Thymus (tissue), 11 donors: ENCODE data around the gene WDR7. TPM values are rescaled to one million over a fixed set of nuclear protein-coding genes. Genes with fewer than 3 reads are reported as not detected.

Experiments used
- DNase-seq, 9 donors: peaks; one replicate each; pipeline ENCODE4 v3.0.0-alpha.2; 2013; ENCODE audit warnings: low spot score in 9 of 9, low read depth in 6 of 9, missing footprints in 1 of 9
- H3K27ac ChIP-seq, 2 donors: one replicate each; pipeline ENCODE4 v1.5.1; 2013; ENCODE audit warnings: control low read depth in 1 of 2, low read depth in 1 of 2, low read length in 1 of 2, mild to moderate bottlenecking in 1 of 2, moderate library complexity in 1 of 2
- H3K27me3 ChIP-seq, 2 donors: one replicate each; pipeline ENCODE4 v1.5.1; 2013; ENCODE audit warnings: low read length in 1 of 2; ENCODE audit not compliant: control insufficient read depth in 2 of 2, insufficient read depth in 1 of 2
- H3K36me3 ChIP-seq, 2 donors: one replicate each; pipeline ENCODE4 v1.5.1; 2013; ENCODE audit warnings: low read length in 1 of 2, mild to moderate bottlenecking in 1 of 2, moderate library complexity in 1 of 2; ENCODE audit not compliant: control insufficient read depth in 2 of 2, insufficient read depth in 2 of 2
- H3K4me1 ChIP-seq, 2 donors: one replicate each; pipeline ENCODE4 v1.5.1; 2013; ENCODE audit warnings: low read length in 2 of 2; ENCODE audit not compliant: control insufficient read depth in 2 of 2, insufficient read depth in 2 of 2
- H3K4me3 ChIP-seq, 2 donors: one replicate each; pipeline ENCODE4 v1.5.1; 2013; ENCODE audit warnings: low read length in 2 of 2, control low read depth in 1 of 2, mild to moderate bottlenecking in 1 of 2
- H3K9me3 ChIP-seq, 2 donors: one replicate each; pipeline ENCODE4 v1.5.1; 2013; ENCODE audit warnings: low read length in 1 of 2, mild to moderate bottlenecking in 1 of 2; ENCODE audit not compliant: control insufficient read depth in 2 of 2, insufficient read depth in 1 of 2
- WGBS: extraction: QIAGEN DNeasy Blood & Tissue Kit; methylation state at CpG from one replicate; pipeline ENCODE4 v1.1.7; 2013; 5-methylcytosine and 5-hydroxymethylcytosine counted together
- polyA plus RNA-seq: library from polyadenylated mRNA; stranded (reverse); fragments of 200-250 nt; gene quantifications from one replicate; pipeline ENCODE4 v1.2.3, GENCODE V29; 2013
- total RNA-seq: library from RNA; stranded (reverse); fragments of 120-200 nt; gene quantifications from one replicate; pipeline ENCODE4 v1.2.4, GENCODE V29; 2013
- donor health status: healthy.

Gene WDR7
- total and polyA plus RNA-seq, 2 donors = 9.0 to 20.5 TPM

DNA sequence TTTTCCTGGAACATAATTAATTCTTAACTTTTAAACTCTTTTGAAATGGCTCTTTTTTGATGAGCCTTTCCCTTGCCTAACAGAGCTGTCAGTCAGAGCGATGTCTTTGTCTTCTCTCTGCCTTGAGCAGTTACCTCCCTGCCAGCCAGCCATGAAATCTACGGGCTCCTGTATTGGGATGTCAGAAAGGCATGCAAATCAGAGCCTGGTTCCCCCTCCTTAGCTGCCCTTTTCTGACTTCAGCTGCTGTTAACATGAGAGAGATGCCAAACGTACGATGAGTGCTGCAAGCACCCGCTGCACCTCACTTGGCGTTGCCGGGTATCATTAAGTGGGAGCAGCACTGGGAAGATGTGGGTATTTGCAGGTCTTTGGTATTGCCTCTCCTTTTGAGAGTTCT is 364.3 kb downstream of the WDR7 start:
- H3K4me3 ChIP-seq = no peak overlapping the region

DNA sequence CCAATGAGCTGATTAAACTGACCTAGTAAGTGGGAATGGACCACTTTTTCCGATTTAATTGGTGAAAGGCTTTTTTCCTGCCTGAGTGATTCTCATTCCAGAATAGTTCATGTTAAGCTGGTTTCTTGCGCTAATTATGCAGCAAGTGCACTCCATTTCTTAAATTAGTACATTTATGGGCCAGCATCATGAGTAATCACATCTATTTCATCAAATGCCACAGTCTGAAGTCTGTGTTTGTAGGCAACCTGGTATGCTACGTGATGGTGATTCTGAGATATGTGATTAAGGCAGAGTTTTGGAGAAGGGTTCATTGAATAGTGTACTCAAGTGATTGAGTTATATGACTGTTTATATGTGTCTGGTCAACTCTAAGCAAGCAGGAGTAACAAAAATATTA is 367.7 kb downstream of the WDR7 start:
- H3K9me3 ChIP-seq = no peaks in the 10 kb centered on the region
- H3K27me3 ChIP-seq = no peaks in the 10 kb centered on the region
- 97% methylated on average over 3 of the region's 3 CpGs for WGBS
- no peak overlapping the region for H3K4me3 ChIP-seq
- no peak for DNase-seq
- H3K4me1 ChIP-seq = peaks cover 2 to 13% of the 10 kb centered on the region in 2 donors
- no peak overlapping the region for H3K27ac ChIP-seq
- H3K36me3 ChIP-seq = peaks cover 0 to 5% of the 10 kb centered on the region in 2 donors

More for the DNA sequence above, 364.3 kb downstream of the WDR7 start:
- H3K36me3 ChIP-seq = no peaks in the 10 kb centered on the region
- no peaks in the 10 kb centered on the region for H3K27me3 ChIP-seq
- H3K27ac ChIP-seq = no peak overlapping the region
- H3K4me1 ChIP-seq = peaks cover 2 to 13% of the 10 kb centered on the region in 2 donors
- no peaks in the 10 kb centered on the region for H3K9me3 ChIP-seq
- 96% methylated on average over 7 of the region's 7 CpGs for WGBS
- no peak for DNase-seq

- Histone ChIP-seq H3K36me3 (peaks cover 7 to 13% of the 10 kb centered on the region in 2 donors), H3K4me3 (no peak overlapping the region), H3K4me1 (no peaks in the 10 kb centered on the region), H3K27me3 (no peaks in the 10 kb centered on the region), H3K27ac (no peak overlapping the region), H3K9me3 (no peaks in the 10 kb centered on the region)
- WGBS = 84% methylated on average over 4 of the region's 4 CpGs
- DNase-seq = no peak
Observed at GRCh38 chr18:57022716-57023115, 371.6 kb downstream of the WDR7 start.

GRCh38 chr18:57023275-57023882 is 372.2 kb downstream of the WDR7 start:
- no peak for DNase-seq
- WGBS = 62% methylated on average over 3 of the region's 3 CpGs
- Histone ChIP-seq H3K9me3 (no peaks in the 10 kb centered on the region), H3K36me3 (peaks cover 7 to 13% of the 10 kb centered on the region in 2 donors), H3K27ac (no peak overlapping the region), H3K27me3 (no peaks in the 10 kb centered on the region), H3K4me1 (no peaks in the 10 kb centered on the region), H3K4me3 (no peak overlapping the region)

DNA sequence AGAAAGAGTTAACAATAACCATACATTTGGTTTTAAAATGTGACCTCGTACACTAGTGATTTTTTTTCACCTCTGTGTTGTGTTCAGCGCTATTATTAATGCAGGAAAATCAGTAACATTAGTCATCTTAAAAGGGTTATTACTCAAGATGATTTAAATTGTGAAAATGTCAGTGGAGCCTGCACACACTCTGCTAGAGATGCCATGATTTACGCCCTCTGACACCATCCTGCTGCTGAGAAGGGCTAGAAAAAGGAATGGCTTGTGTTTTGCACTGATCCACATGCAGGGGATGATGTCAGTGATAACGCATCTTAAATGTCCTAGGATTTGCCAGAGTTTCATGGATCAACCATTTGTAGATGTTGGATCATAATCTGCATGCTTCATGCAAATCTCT is 374.4 kb downstream of the WDR7 start:
- Histone ChIP-seq H3K36me3 (peaks cover 7 to 17% of the 10 kb centered on the region in 2 donors), H3K4me1 (no peaks in the 10 kb centered on the region), H3K27ac (no peak overlapping the region), H3K9me3 (no peaks in the 10 kb centered on the region), H3K27me3 (no peaks in the 10 kb centered on the region), H3K4me3 (no peak overlapping the region)
- 96% methylated on average over 4 of the region's 4 CpGs for WGBS
- DNase-seq = no peak

DNA sequence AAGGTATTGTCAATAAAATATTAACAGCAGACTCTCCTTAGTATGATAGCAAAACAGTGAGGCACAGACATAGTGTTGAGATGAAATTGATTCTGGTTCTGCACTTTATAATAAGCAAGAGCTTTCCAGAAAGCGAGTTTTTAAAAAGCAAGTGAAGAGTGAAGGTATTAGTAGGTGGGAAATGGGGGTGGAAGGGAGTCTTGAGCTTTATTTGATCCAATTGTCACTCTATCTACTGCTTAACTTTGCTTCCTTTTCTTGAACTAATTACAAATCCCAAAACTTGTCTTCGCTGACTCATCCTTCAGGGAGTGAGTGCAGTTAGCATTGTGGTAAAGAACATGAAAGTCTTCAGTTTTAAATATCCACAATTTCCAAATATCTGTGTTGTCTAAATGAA is 375.2 kb downstream of the WDR7 start:
- Histone ChIP-seq H3K36me3 (peaks cover 7 to 17% of the 10 kb centered on the region in 2 donors), H3K27ac (no peak overlapping the region), H3K27me3 (no peaks in the 10 kb centered on the region), H3K4me3 (no peak overlapping the region), H3K4me1 (no peaks in the 10 kb centered on the region), H3K9me3 (no peaks in the 10 kb centered on the region)
- WGBS = 98% methylated on average over 2 of the region's 2 CpGs
- DNase-seq = no peak

DNA sequence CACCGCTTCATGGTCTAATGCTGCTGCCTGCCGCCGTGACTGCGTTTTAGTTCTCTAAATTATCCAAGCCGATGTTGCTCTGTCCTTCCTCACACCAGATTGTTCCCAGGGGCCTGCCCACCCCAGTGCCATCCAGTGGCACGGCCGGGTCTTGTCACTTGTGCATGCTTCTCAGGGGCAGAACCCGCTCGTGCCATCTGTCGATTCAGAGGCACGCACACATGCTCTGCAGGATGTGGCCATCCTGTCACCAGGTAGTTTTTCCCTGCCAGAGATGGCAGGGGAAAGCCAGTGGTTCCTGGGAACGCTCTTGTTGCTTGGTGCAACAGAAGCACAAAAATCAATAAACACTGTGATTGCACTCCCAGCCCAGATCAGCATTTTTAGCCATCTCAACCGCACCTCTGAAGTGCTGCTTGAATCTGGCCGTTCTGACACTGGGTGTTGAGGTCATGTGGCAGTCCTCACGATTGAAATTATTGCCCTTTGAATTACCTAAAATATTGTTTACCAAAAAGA is 376.1 kb downstream of the WDR7 start:
- WGBS = 96% methylated on average over 15 of the region's 15 CpGs
- Histone ChIP-seq H3K27me3 (no peaks in the 10 kb centered on the region), H3K36me3 (peaks cover 7 to 17% of the 10 kb centered on the region in 2 donors), H3K27ac (no peak overlapping the region), H3K4me3 (no peak overlapping the region), H3K4me1 (no peaks in the 10 kb centered on the region), H3K9me3 (no peaks in the 10 kb centered on the region)
- DNase-seq = no peak

DNA sequence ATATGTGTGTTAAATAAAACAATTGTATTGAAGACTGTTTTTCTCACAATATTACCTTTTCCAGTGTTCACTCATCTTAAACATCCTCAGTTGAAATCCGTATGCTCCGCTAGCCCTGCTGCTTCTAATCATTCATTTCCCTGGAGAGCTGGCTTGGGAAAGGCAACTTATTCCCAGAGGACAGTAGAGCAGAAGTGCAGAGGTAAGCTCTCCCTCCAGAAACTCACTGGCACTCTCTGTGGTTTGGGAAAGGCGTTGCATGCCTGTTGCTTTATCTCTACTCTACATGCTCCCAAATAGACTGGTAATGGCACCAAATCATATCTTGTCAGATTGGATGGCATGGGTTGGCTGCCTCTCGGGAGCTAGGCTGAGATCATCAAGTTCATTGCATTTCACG is 378.6 kb downstream of the WDR7 start:
- Histone ChIP-seq H3K27me3 (no peaks in the 10 kb centered on the region), H3K9me3 (no peaks in the 10 kb centered on the region), H3K27ac (no peak overlapping the region), H3K36me3 (peaks cover 7 to 12% of the 10 kb centered on the region in 2 donors), H3K4me1 (no peaks in the 10 kb centered on the region), H3K4me3 (no peak overlapping the region)
- DNase-seq = no peak
- WGBS = 98% methylated on average over 5 of the region's 5 CpGs

DNA sequence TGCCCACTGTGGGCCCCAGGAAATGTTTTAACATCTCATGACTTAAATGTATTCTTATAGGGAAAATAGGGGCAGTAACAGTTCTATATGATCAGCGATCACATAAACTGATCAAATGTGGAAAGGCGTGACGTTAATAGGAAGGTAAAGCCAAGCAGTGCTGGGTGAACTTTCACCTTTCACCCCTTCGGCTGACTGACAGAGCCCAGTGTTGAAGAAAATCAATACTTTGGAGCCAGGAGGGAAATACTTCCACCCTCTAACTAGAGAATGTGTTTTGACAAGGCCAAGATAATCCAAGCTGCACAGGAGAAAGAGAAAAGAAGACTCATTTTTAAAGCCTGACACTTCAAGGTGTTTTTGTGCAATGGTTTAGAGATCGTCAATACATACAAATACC is 379.3 kb downstream of the WDR7 start:
- 98% methylated on average over 5 of the region's 5 CpGs for WGBS

More for the DNA sequence above, 379.3 kb downstream of the WDR7 start:
- H3K9me3 ChIP-seq = no peaks in the 10 kb centered on the region
- no peak for DNase-seq
- no peaks in the 10 kb centered on the region for H3K4me1 ChIP-seq
- no peak overlapping the region for H3K4me3 ChIP-seq
- no peaks in the 10 kb centered on the region for H3K27me3 ChIP-seq
- H3K36me3 ChIP-seq = peaks cover 7 to 12% of the 10 kb centered on the region in 2 donors
- no peak overlapping the region for H3K27ac ChIP-seq
